Activated CD4-positive, alpha-beta T cell treated with anti-CD3 and anti-CD28 coated beads for 4 hours (primary cell): ENCODE data around the gene BAAT.
"Not testable (repeated sequence)": the region's sequence is repeated elsewhere in the genome, so short reads cannot be mapped to it uniquely, and the experiment has no call there.

Experiments
- DNase-seq, 2 donors: peaks; one replicate each; pipeline ENCODE4 v3.0.0-alpha.2; 2020

BAAT gene

DNA sequence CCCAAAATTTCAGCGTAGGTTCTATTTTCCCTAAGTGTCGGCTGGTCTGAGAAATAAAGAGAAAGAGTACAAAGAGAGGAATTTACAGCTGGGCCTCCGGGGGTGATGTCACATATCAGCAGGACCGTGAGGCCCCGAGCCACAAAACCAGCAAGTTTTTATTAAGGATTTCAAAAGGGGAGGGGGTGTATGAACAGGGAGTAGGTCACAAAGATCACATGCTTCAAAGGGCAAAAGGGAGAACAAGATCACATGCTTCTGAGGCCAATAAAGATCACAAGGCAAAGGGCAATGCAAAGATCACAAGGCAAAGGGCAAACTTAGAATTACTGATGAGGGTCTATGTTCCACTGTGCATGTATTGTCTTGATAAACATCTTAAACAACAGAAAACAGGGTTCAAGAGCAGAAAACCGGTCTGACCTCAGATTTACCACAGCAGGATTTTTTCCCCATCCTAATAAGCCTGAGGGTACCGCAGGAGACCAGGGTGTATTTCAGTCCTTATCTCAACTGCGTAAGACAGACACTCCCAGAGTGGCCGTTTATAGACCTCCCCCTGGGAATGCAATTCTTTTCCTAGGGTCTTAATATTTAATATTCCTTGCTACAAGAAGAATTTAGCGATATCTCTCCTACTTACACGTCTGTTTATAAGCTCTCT is at the start of gene BAAT:
Gene BAAT, minus strand, starts transcription at position 134 of the 664 bp plus-strand sequence. CDS start 13,602 bp downstream, outside the sequence.
- not testable (repeated sequence) for DNase-seq

- DNase-seq: no peak
Observed at GRCh38 chr9:101433229-101433628, 48.4 kb upstream of the BAAT start.

DNA sequence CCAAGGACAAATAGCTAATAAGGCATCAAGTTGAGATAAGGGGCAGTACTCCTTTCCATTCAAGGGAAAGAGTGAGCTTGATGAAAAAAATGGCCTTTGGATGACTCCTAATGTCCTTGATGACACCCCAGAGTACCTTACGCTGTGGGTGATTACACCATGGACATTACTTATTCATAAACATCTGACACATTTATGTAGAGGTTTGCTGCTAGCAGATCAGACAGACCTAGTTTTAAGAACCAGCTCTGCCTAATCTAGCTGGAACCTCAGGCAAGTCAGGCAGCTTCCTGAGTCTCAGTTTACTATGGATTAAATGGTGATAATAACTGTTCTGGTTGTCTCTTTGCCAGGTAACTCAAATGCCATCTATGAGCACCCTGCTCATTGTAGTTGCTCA is 47.9 kb upstream of the BAAT start:
- DNase-seq: no peak

DNA sequence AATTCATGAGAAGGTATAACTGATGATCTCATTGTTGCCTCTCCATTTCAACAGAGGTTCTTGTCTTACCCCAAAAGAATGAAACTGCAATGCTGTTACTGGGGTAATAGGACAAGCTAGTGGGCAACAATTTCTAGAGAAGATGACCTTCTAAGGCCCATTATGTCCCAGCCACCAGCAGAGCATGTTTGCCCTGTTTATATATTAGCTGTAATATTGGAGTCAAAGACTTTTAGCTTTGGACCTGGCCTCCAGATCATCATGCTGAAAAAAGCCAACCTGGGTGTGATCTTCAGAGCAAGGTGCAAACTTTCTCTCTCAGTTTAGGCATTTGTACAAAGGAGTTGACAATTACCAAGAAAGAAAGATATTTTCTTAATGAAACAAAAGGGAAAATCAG is 47.4 kb upstream of the BAAT start:
- DNase-seq: no peak

- no peak for DNase-seq
Observed at GRCh38 chr9:101429736-101430135, 44.9 kb upstream of the BAAT start.

- no peak for DNase-seq
Observed at GRCh38 chr9:101428909-101429308, 44.1 kb upstream of the BAAT start.

- DNase-seq: no peak
Observed at GRCh38 chr9:101427957-101428655, 43.3 kb upstream of the BAAT start.

GRCh38 chr9:101427358-101427757 is 42.6 kb upstream of the BAAT start:
- no peak for DNase-seq

DNA sequence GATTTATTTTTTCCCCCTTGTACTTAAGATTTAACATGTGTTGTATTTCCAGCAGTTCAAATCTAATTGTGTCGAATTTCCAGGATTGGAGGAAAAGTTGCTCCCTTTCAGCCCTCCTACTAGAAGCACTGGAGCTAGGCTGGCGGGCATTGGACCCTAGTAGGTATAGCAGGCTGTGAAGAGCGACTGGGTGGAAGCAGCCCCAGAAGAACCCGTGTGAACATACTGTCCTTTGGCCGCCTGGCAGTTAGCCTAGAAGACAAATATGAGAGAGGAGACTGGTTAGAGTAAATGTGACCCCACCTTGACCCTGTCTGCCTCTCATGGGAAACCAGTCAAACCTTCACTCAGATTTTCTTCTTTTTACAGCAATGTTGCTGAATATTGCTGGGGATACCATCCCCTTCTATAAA is 36.9 kb upstream of the BAAT start:
- no peak for DNase-seq

DNA sequence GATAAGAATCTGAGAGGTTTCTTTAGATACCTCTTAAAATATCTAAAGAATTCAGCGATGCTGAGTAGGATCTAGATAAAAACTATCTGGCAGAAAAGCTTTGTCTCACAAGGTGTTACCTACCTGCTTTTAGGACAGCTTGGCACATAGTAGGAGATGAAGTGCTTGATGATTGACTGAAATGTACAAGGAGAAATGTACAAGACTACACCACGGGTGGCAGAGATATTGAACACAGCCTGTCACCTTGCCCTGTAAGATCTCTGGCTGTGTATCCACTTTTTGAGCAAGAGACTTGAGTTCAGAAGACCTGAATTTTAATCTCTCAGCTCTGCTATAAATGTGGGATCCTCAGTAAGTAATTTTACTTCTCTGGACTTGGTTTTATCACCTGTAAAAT is 35.1 kb upstream of the BAAT start:
- no peak for DNase-seq

DNA sequence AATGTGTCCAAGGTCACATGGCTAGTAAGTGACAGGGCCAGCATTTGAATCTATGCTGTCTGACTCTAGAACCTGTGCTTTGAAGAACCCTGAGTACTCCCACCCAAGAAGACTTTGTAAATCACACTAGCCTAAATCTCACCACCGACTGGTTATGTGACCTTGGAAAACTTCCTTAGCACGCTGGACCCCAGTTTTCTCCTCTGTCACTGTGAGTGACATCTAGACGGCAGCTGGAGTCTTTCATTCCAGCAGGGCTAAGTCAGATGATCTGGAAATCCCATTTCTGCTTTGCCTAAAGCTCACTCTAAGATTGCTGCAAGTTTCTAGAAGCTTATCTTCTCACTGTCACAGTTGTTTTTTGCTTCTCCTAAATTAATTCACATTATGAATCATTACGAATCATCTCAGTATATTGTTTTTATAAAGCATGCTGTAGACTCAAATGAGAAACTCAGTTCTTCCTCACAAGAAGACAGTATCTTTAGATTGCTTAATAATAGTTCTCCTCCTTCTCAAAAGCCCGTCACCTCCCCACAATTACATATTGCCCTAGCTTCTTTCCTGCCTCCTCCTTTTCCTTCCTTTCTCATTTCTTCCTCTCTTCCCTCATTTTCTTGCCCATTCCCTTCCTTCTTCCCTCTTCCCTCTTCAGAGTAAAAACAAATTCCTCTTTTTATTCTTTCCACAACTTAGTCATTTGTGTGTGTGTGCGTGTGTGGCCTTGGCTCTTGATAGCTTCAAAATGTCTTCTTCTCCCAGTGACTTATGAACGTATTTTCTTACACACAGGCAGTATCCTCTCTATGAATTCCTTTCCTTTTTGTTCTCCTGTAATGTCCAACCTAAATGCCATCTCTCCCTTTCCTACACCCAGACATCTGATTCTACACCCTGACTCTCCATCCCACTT is 34.0 kb upstream of the BAAT start:
- DNase-seq: no peak

DNA sequence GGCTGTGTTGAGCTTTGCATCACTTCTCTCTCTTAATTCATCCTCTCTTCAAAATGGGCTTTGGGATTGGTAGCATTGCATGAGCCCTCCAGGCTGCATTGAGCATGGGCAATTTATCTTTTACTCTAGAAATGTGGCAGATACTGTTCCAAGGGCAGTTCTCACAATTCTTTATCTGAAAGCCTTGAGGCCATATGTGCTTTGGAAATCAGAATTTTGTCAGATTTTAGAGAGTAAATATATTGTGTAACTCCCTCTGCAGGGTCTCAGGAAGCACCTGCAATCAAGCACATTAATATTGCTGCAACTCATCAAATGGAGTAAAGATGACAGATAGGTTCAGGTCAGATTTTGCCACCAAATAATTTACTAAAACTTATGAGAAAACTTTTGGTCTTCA is 33.2 kb upstream of the BAAT start:
- DNase-seq: no peak

GRCh38 chr9:101417389-101417788 is 32.6 kb upstream of the BAAT start:
- no peak for DNase-seq

GRCh38 chr9:101415578-101415977 is 30.8 kb upstream of the BAAT start:
- DNase-seq: no peak

- no peak for DNase-seq
Observed at GRCh38 chr9:101414839-101415238, 30.0 kb upstream of the BAAT start.

DNA sequence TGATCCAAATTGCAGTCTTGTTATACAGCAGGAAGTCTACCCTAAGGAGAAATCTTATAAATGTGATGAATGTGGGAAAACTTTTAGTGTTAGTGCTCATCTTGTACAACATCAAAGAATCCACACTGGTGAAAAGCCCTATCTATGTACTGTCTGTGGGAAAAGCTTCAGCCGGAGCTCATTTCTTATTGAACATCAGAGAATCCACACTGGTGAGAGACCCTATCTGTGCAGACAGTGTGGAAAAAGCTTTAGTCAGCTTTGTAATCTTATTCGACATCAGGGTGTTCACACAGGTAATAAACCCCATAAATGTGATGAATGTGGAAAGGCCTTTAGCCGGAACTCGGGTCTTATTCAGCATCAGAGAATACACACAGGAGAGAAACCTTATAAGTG is 24.3 kb upstream of the BAAT start:
- DNase-seq: no peak

- no peak for DNase-seq
Observed at GRCh38 chr9:101408374-101409078, 23.7 kb upstream of the BAAT start.

DNA sequence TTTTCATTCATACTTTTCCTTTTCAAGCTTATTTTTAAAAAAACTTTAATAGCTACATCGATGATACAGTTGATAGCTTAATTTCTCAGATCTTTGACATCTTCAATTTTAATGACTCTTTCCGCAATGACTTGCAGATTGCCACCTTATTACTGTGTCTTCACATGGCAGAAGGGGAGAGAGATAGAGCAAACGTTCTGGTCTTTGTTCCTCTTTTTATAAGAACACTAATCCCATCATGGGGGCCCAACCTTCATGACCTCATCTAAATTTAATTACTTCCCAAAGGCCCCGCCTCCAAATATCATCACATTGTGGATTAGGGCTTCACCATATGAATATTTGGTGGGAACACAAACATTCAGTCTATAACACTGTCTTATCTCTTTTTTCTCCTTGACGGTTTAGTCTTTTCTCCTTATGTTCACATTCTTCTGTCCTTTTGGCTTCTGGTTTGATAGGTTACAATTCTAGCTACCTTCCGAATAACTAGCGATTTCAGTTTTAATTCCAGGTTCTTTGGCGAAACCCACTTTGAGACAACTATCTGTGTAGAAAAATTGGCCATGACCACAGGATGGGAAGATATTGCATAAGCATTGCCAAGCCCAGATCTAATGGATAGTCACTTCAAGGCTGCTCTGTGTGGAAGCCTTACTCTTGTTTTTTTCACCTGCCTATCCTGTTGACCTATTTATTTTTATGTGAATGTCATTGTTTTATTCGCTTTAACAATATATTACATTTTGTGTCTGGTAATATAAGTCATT is 18.9 kb upstream of the BAAT start:
- no peak for DNase-seq

DNA sequence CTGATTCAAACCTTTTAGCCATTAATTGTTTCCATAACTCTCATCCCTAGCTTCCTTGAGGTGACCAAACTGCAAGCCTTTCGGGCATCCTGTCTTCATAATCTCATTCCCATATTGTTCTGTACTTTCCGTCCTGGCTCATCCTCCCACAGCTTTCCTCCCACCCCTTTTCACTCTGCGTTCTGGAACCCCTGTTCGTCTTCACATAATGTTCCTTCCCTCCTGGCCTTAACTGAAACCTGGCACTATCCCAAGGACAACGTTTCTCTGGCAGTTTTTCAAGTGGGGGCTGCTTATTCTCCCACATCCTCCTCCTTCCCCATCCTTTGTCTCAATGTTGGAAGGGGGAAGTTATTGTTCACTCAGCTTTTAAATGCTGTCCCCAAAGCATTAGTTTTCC is 15.3 kb upstream of the BAAT start:
- DNase-seq: no peak

DNA sequence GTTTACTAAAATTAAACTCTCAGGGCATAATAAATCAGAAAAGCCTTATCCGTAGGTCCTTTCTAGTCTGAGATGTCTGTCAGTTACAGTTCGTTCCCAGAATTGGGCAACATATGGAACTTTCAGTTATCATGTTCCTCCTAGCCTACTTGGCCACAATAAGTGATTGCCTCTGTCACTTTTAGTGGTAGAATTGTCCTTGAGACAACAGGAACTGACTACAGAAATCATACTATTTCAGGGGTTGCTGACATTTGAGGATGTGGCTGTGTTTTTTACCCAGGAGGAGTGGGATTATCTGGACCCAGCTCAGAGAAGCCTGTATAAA is 14.8 kb upstream of the BAAT start:
- DNase-seq: no peak

DNA sequence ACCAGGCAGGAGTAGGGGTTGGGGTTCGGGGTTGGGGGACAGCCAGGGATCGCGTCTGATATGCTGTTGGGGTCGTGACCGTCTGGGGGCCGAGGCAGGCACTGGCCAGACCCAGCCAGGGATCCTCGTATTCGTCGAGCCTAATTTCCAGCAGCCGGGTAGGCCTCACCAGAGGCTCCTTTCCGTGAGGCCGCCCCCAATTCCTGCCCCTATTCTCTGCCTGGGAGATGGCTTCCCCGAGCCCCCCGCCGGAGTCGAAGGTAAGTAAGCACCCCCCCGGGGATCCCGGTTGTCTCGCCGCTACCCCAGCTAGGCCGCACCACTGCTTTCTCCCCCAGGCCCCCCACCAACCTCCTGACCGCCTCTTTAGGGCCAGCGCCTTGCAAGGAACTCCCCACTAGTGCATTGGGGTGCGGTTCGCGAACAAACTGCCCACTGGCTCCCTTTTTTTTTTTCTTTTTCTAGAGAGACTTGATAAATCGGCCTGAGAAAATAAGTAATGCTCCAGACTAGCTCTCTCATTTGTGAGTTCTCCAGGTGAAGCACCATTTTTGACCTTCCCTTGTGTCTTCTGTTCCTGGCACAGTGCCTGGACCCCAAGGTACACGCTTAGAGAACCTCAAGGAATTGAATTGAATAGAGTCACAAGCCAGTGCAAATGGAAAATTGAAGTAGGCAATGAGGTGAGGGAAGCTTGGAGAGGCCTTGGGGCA is 14.3 kb upstream of the BAAT start:
- no peak for DNase-seq
